COLO668 (cell line): ENCODE data around the gene AVPR1B.

Experiments
- DNase-seq: peaks from one replicate; lab custom pipeline; 2025; ENCODE audit not compliant: unreplicated experiment; lab: John Stamatoyannopoulos, UW

The AVPR1B gene

DNA sequence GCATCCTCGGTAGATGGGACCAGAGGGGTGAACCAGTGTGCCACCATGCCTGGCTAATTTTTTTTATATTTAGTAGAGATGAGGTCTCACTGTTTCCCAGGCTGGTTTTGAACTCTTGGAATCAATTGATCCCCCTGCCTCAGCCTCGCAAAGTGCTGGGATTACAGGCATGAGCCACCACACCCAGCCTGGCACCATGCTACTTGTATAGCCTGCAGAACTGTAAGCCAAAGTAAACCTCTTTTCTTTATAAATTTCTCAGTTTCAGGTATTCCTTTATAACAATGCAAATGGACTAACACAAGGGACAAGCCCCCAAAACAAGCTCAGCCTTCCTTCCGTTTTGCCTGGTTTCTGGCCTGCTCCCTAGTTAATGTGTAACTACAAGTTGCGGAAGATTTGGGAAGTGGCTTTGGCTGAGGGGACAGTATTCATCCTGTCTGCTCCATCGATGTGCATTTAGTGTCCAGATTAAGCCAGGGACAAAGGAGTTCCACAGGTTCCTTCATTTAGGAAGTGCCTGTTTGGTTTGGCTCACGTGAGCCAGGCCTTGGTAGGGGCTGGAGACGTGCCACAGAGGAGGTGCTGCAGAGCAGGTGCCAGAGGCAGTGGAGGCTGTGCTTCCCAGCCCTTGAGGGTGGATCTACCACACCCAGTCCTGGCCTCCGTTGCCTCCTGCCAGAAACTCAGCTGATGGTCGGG lies 4.4 kb downstream of the AVPR1B start:
- DNase-seq, result peak; percentile 78

GRCh38 chr1:206111271-206111927 lies 5.8 kb downstream of the AVPR1B start:
- DNase-seq, result no peak

DNA sequence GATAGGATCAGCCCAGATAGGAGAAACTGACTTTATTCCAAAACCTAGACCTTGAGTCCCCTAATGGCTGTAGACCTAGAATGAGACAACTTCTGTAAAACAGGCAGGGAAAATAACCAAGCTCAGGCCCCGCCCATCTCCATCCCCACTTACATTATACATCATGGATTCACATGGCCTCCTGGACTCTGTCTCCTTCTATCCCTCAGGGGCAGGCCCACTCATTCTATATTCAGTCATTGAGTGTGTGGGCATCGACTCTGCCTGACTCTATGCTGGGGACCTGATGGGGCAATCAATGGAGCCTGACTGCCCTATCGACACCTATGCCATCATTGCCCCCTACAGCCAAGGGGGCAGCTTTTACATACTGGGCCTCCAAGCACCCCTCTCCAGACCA lies 6.4 kb downstream of the AVPR1B start:
- DNase-seq, result no peak

- DNase-seq, result no peak
Measured at GRCh38 chr1:206110161-206110560, 7.0 kb downstream of the AVPR1B start.

DNA sequence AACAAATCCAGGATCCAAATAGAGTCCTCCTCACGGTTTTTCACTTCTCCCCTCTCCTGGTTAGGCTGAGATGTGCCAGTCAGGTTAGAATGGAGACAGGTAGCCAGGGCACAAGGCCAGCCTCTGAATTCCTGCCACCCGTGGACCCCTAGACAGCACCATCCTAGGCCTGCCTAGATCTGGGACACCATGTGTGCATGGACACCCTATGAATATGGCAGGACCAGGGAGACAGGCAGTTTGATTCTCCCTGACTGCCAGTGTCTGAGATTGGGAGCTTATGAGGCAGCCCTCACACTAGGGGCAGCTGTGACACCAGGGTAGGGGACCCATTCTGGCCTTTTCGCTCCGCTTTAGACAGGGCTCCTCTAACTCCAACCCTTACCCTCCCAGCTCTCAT lies 7.5 kb downstream of the AVPR1B start:
- no peak for DNase-seq

GRCh38 chr1:206108635-206109034 lies 8.6 kb downstream of the AVPR1B start:
- DNase-seq, result no peak

DNA sequence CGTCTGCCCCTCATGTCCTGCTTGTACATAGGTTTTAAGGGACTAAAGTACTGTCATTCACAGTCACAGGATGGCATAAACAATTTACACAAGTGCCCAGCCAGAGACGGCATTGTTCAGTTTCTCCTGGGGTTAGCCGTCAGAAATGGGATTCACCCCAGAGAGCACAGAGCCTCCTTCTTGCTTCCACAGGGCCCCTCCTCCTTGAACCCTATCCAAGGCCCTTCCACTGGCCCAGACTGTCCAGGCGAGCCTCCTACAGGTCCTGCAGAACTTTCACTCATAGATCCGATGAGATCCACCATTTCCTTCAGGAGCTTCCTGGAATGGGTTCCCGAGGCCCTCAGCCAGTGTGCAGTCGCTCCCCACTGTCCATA lies 10.0 kb downstream of the AVPR1B start:
- DNase-seq, result no peak

- peak; percentile 78 for DNase-seq
Measured at GRCh38 chr1:206106328-206107167, 10.6 kb downstream of the AVPR1B start.

GRCh38 chr1:206105464-206105995 lies 11.7 kb downstream of the AVPR1B start:
- no peak for DNase-seq

DNA sequence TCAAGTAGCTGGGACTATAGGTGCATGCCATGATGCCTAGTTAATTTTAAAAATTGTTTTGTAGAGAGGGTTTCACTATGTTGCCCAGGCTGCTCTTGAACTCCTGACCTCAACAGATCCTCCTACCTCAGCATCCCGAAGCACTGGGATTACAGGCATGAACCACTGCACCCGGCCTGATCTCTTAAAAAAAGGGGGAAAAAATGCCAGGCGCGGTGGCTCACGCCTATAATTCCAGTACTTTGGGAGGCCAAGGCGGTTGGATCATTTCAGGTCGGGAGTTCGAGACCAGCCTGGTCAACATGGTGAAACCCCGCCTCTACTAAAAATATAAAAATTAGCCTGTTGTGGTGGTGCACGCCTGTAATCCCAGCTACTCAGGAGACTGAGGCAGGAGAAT lies 13.2 kb downstream of the AVPR1B start:
- DNase-seq, result no peak

GRCh38 chr1:206102292-206102936 lies 14.8 kb downstream of the AVPR1B start:
- no peak for DNase-seq

- DNase-seq, result no peak
Measured at GRCh38 chr1:206101351-206102045, 15.7 kb downstream of the AVPR1B start.

GRCh38 chr1:206100226-206100815 lies 16.9 kb downstream of the AVPR1B start:
- DNase-seq, result no peak

DNA sequence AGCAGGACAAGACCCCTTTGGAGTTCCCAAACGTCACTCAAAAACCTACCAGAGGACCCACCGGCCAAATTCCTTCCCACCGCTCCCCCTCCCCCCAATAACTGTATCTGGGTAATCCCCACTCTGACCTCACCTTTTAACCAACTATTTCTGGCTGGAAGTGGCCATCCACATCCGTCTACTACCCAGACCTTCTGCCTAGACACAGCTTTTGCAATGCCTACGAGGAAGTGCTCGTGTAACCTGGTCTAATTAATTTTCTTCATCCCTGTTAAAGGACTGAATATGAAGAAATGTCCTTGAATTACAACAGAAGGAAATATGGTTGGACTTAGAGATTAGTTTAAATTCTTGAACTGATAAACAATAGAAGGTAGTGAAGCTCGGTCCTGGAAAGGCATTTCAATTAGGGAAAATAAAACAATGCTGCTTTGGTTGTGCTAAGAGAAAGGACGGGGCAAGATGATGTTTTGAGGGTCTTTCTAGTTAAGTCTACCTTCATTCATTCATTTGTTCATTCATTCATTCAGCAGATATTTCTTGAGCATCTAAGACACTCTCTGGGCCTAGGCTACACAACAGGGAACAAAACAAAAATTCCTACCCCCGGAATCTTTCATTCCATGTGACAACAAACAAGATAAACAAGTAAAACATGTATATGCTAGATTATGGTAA lies 18.8 kb downstream of the AVPR1B start:
- DNase-seq, result no peak

DNA sequence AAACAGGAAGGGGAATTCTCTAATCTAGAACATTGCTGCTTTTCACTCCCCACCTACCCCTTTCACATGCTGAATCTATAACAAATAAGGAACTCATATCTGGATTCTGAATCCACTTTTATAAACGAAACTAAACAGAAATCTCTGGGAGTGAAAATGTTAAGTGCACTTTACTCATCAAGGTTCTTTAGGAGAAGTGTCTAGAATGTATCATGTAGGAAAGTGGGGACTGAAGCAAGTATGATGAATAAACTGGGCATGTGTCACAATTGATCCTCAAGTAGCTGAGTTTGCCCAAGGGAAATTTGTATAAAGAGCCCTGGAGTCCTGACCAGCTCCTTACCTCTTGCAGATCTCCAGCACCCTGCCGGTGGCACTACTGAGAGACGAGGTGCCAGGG lies 19.8 kb downstream of the AVPR1B start:
- no peak for DNase-seq

DNA sequence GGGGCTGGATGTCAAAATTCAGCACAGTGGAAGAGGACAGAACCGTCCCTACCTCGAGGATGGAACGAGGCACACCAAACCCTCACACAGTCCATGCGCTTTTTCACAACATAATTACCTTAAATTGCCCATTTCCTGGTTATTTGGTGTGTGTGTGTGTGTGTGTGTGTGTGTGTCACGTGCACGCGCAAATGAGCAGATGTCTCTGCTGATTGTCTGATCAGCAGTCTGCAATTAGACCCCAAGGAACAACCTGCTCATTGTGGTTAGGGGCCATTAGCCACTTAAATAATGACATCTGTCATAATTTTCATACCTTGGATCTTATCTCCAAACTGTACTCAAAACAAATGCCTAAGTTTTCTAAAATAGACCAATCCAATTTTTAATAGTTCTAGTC lies 23.2 kb downstream of the AVPR1B start:
- no peak for DNase-seq

GRCh38 chr1:206089341-206089740 lies 27.8 kb downstream of the AVPR1B start:
- no peak for DNase-seq

GRCh38 chr1:206087091-206087490 lies 30.1 kb downstream of the AVPR1B start:
- no peak for DNase-seq

GRCh38 chr1:206083750-206084149 lies 33.4 kb downstream of the AVPR1B start:
- no peak for DNase-seq
